GM11168 (cell line): ENCODE data around the gene ZNF484.
"Not testable (repeated sequence)": the region's sequence is repeated elsewhere in the genome, so short reads cannot be mapped to it uniquely, and the experiment has no call there.

Experiments used
- in situ Hi-C: fragments of 300-500 bp; cut with MboI; formaldehyde crosslinking; loops from one replicate; pipeline ENCODE4 v1.12.0; 2022; ENCODE audit warnings: low sequenced_read_pairs; ENCODE audit not compliant: unreplicated experiment

ZNF484 gene

GRCh38 chr9:92877531-92878430 is at the start of gene ZNF484:
ZNF484 (minus strand) TSS chr9:92878038; CDS start chr9:92875029, 3,009 bp downstream.
- in situ Hi-C loops = no loop called here

- in situ Hi-C loops = no loop called here
Observed at GRCh38 chr9:92920437-92920836, 42.6 kb upstream of the ZNF484 start.

- in situ Hi-C loops = no loop called here
Observed at GRCh38 chr9:92917176-92917800, 39.5 kb upstream of the ZNF484 start.

- in situ Hi-C loops = no loop called here
Observed at GRCh38 chr9:92911511-92912475, 34.0 kb upstream of the ZNF484 start.

- in situ Hi-C loops = not testable (repeated sequence)
Observed at GRCh38 chr9:92905137-92905536, 27.3 kb upstream of the ZNF484 start.

- in situ Hi-C loops = no loop called here
Observed at GRCh38 chr9:92897323-92897722, 19.5 kb upstream of the ZNF484 start.

GRCh38 chr9:92895812-92896436 is 18.1 kb upstream of the ZNF484 start:
- in situ Hi-C loops = no loop called here

GRCh38 chr9:92894711-92895362 is 17.0 kb upstream of the ZNF484 start:
- in situ Hi-C loops = no loop called here

GRCh38 chr9:92893916-92894610 is 16.2 kb upstream of the ZNF484 start:
- in situ Hi-C loops = not testable (repeated sequence)

GRCh38 chr9:92892276-92892675 is 14.4 kb upstream of the ZNF484 start:
- in situ Hi-C loops = not testable (repeated sequence)

GRCh38 chr9:92890761-92891160 is 12.9 kb upstream of the ZNF484 start:
- in situ Hi-C loops = no loop called here

- in situ Hi-C loops = no loop called here
Observed at GRCh38 chr9:92887880-92888338, 10.1 kb upstream of the ZNF484 start.

- in situ Hi-C loops = not testable (repeated sequence)
Observed at GRCh38 chr9:92886846-92887610, 9.2 kb upstream of the ZNF484 start.

GRCh38 chr9:92883666-92884405 is 6.0 kb upstream of the ZNF484 start:
- in situ Hi-C loops = not testable (repeated sequence)

GRCh38 chr9:92882276-92882675 is 4.4 kb upstream of the ZNF484 start:
- in situ Hi-C loops = no loop called here

- in situ Hi-C loops = no loop called here
Observed at GRCh38 chr9:92875373-92875772, 2.5 kb downstream of the ZNF484 start.

- in situ Hi-C loops = no loop called here
Observed at GRCh38 chr9:92870289-92870688, 7.5 kb downstream of the ZNF484 start.
